HG02852 (cell line): ENCODE results near the gene PITPNM1.
A peak's percentile ranks its signal among the peaks of the same experiment; 100 is the strongest.
"Not testable (repeated sequence)": the region's sequence is repeated elsewhere in the genome, so short reads cannot be mapped to it uniquely, and the experiment has no call there.

ENCODE experiments used
- ATAC-seq: cut with Tn5 transposase; IDR thresholded peaks from one replicate; pipeline ENCODE4 v1.9.1; 2021; ENCODE audit warnings: mild to moderate bottlenecking, moderate library complexity; ENCODE audit not compliant: unreplicated experiment

Gene PITPNM1

GRCh38 chr11:67523556-67524479, 18.7 kb upstream of the PITPNM1 start:
- ATAC-seq, result no peak

DNA sequence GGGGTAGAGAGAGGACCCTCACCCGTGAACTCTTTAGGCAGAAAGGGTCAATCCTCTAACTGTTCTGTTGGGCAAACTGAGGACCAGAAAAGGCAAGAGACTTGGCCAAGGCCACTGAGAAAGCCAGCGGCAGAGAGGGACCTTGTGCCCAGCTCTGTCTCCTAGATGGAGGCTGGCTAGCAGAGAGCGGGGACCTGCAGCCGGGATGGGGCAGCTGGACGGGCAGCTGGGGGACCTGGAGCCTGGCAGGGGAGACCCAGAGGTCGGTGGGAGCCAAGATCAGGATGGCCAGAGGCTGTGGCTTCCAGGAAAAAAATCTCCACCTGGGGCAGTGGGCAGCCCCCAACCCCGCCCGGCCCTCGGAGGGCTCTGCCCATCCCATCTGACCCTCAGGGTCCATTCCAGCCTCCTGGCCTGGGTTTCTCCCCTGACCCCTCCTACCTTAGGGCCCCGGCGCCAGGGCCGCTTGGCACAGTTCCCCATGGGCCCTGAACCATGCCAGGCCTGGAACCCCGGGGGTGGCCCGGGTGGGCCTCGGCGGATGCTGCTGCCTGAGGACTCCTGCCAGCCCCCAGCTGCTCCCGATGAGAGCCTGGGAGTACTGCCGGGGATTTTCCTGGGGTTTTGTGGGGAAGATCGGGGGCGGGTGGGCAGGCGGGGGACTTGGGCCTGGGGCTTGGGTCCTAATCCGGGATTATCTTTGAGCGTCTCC, 17.8 kb upstream of the PITPNM1 start, which contains the start of gene CABP2:
Gene CABP2 (minus strand): TSS at position 603 of the 712 bp plus-strand sequence. CDS start 120 bp downstream, at position 483.
- ATAC-seq, result no peak

DNA sequence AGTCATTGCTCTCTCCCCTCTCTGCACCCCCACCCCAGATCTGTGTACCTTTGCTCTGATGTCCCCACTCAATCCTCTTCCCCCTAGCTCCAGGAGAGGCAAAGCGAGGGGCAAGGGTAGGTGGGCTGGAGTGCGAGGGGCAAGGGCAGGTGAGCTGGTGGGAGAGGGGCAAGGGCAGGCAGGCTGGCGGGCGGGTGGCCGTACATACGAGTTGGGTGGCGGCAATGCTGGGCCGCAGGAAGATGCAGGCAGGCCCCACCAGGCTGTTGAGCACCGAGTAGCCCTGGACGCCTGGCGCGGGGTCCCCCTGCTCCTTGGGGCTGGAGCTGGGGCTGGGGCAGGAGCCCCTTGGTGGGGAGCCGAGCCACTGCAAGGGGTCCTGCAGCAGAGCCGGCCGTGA, 17.2 kb upstream of the PITPNM1 start:
- no peak for ATAC-seq

DNA sequence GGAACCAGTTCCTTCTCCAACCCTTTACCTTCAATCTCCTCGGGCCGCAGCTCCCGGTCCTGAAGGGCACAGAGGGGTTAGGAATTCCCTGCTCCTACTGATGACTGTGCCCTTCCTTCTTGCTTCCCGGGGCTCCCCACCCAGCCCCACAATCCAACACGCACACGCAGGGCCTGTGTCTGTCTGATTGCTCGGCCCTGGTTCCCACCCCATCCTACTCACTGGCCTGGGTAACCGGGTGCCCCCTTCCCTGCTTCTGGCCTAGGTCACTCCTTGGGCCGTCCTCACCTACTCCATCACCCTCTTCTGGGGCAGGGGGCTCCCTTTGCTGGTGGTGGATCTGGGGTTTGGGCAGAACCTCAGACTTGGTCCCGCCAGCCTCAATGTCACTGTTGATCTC, 16.8 kb upstream of the PITPNM1 start:
- ATAC-seq, result no peak

DNA sequence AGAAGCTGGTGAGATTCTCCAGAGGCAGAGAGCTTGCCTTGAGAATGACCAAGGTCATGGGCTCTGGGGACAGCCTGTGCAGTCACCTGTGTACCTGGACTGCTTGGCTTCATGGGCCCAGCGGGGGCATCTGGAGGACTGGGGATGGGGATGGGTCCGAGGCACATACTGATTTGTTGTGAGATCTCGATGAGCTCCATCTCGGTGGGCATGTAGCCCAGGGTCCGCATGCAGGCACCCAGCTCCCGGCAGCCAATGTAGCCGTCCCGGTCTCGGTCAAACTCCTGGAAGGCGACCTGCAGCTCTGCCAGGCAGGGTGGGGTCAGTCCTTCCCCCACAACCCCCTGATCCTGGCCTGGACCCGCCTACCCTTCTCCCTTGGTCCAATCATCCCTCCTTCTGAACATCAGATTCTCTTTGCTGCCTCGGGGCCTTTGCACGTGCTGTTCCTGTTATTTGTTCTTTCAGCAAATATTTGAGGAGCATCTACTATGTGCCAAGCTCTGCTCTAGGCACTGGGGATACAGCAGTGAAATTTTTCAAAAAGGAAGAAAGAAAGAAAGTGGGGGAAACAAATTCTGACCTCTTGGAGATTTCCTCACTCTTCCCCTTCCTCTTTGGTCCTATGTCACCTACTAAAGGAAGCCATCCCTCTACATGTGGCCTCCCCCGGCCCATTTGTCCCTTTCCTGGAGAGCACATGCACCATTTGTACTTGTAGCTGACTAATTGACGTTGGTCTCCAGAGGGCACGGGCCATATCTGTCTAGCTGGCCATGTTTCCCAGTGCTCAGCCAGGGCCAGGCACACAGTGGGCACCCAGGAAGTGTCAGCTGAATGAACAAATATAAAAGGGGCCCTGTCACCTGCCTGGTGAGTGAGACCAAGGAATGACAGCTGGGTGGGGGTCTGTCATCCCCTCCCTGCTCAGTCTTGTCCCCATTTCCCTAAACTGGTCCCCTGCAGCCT, 16.0 kb upstream of the PITPNM1 start:
- no peak for ATAC-seq

GRCh38 chr11:67519726-67520125, 14.6 kb upstream of the PITPNM1 start:
- no peak for ATAC-seq

- no peak for ATAC-seq
Observed at GRCh38 chr11:67517784-67518552, 12.8 kb upstream of the PITPNM1 start.

DNA sequence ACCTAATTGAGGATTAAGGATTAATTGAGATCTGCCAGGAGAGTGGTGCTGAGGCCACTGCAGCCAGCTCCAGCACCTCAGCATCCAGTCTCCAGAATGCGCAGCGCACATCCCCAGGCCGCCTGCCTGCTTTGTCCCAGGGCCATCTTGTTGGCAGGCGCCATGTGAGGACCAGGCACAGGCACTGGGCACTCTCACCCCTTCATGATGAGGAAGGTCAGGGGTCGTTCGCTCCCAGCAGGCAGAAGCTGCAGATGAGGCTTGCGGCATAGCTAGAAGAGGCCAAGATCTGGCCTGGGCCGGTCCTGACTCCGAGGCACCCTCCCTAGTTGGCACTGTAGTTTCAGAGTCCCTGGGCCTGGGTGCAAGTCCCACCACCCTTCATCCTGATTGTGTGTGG, 11.6 kb upstream of the PITPNM1 start:
- ATAC-seq, result no peak

GRCh38 chr11:67514116-67514515, 9.0 kb upstream of the PITPNM1 start:
- ATAC-seq, result no peak

DNA sequence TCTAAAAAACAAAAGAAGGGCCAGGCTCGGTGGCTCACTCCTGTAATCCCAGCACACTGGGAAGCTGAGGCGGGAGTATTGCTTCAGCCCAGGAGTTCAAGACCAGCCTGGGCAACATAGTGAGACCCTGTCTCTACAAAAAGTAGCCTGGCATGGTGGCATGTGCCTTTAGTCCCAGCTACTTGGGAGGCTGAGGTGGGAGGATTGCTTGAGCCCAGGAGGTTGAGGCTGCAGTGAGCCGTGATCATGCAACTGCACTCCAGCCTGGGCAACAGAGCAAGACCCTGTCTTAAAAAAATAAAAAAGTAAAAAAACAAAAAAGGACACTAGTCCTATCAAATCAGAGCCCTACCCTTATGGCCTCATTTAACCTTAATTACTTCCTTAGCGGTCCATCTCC, 6.4 kb upstream of the PITPNM1 start:
- ATAC-seq, result not testable (repeated sequence)

- no peak for ATAC-seq
Observed at GRCh38 chr11:67510023-67510345, 4.8 kb upstream of the PITPNM1 start.

- peak; percentile 32 for ATAC-seq
Observed at GRCh38 chr11:67508486-67509121, 3.4 kb upstream of the PITPNM1 start.

- peak; percentile 67 for ATAC-seq
Observed at GRCh38 chr11:67507864-67508485, 2.8 kb upstream of the PITPNM1 start, which contains the start of gene CDK2AP2. TSS of gene CDK2AP2 (minus strand) at chr11:67508162. CDS start at chr11:67508082, 80 bp downstream.

DNA sequence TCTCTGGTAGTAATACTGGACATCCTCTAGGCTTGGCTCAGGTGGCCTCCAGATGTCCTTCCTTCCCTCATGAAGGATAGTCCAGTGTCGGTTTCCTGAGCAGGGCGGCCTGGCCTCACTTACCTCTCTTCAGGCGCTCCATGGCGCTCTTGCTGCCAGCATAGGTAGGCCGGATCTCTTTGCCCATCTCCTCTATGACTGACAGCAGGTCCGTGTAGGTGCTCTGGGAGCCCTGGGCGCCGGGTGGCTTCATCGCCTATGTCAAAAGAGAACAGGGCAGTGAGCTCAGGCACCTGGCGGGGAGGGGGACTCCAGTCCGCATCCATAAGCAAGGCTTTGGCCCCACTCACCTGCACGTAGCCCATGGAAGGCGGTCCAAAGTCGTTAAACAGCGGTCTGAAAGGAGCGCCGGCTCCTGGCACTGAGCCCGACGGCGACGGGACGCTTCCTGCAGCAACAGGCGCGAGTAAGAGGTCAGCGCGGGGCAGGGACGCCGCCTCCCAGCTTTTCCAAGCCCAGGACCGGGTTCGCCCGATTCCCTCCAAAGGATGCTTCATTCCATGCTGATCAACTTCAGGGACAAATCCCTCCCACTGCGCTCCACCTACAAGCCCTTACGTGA, 2.2 kb upstream of the PITPNM1 start:
- no peak for ATAC-seq

- ATAC-seq, result no peak
Observed at GRCh38 chr11:67506426-67507051, 1.4 kb upstream of the PITPNM1 start.

- ATAC-seq, result no peak
Observed at GRCh38 chr11:67505605-67506396, 638 bp upstream of the PITPNM1 start.
